Immature natural killer cell (primary cell): ENCODE data around the gene ARHGAP26. TPM values are rescaled to one million over a fixed set of nuclear protein-coding genes. Genes with fewer than 3 reads are reported as not detected.

Source experiments
- DNase-seq, 3 donors: peaks; one replicate each; pipeline ENCODE4 v3.0.0; 2022; ENCODE audit warnings: mixed read lengths in 1 of 3
- H3K27ac Mint-ChIP-seq, 6 donors: one replicate each; pipeline ENCODE4 v1.8.0; 2020; ENCODE audit warnings: mixed read lengths in 6 of 6, mild to moderate bottlenecking in 5 of 6, inconsistent platforms in 4 of 6, moderate library complexity in 3 of 6
- H3K27me3 Mint-ChIP-seq, 3 donors: one replicate each; pipeline ENCODE4 v1.8.0; 2020 to 2021; ENCODE audit warnings: low read depth in 3 of 3, mild to moderate bottlenecking in 3 of 3, mixed read lengths in 3 of 3, moderate library complexity in 3 of 3, inconsistent platforms in 1 of 3
- H3K36me3 Mint-ChIP-seq, 3 donors: one replicate each; pipeline ENCODE4 v1.8.0; 2020; ENCODE audit warnings: mixed read lengths in 3 of 3, inconsistent platforms in 2 of 3, mild to moderate bottlenecking in 2 of 3
- H3K4me1 Mint-ChIP-seq, 2 donors: one replicate each; pipeline ENCODE4 v1.8.0; 2020; ENCODE audit warnings: inconsistent platforms in 2 of 2, mild to moderate bottlenecking in 2 of 2, mixed read lengths in 2 of 2, moderate library complexity in 1 of 2
- H3K4me3 Mint-ChIP-seq, 5 donors: one replicate each; pipeline ENCODE4 v1.8.0; 2020; ENCODE audit warnings: mild to moderate bottlenecking in 5 of 5, mixed read lengths in 5 of 5, inconsistent platforms in 3 of 5, moderate library complexity in 3 of 5
- H3K9me3 Mint-ChIP-seq, 6 donors: one replicate each; pipeline ENCODE4 v1.8.0; 2020; ENCODE audit warnings: mild to moderate bottlenecking in 6 of 6, mixed read lengths in 6 of 6, inconsistent platforms in 4 of 6, moderate library complexity in 3 of 6
- polyA plus RNA-seq, 3 donors: library from polyadenylated mRNA; unstranded; fragments of 300-500 nt; fragmentation: Illumina TruSeq; gene quantifications; one replicate each; pipeline ENCODE4 v1.2.3, GENCODE V29; 2021

The ARHGAP26 gene
- polyA plus RNA-seq, 3 donors from 2014 or later, result 14.5 to 43.7 (median 17.6) TPM

DNA sequence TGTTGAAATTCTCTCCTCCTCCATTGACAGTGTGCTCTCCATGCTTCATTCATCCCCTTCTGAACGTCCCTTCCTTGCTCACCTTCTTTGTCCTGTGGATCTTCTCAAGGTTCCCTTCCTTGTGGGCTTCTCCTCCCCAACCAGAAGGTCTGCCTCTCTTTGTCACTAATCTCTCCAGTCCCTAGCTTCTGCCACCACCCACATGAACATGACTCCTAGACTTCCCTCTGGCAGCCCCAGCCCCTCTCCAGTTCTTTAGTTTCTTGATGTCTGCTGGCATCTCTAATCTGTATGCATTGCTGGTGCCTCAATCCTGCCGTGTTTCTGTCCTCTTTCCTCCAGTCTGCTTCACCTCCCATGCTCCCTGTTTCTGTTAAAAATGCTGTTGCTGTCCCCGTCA, 79.3 kb downstream of the ARHGAP26 start:
- H3K27ac Mint-ChIP-seq, result peak overlapping the region; percentile 29 to 71 (median 54)
- peaks cover 0 to 4% (median 2%) of the 10 kb centered on the region in 3 donors for H3K27me3 Mint-ChIP-seq
- no peaks in the 10 kb centered on the region for H3K9me3 Mint-ChIP-seq
- DNase-seq, result no peak
- H3K36me3 Mint-ChIP-seq, result no peaks in the 10 kb centered on the region
- peaks cover 94 to 95% of the 10 kb centered on the region in 2 donors for H3K4me1 Mint-ChIP-seq
- peak overlapping the region in 4 of 5 donors; percentile 21 to 48 (median 39) for H3K4me3 Mint-ChIP-seq

DNA sequence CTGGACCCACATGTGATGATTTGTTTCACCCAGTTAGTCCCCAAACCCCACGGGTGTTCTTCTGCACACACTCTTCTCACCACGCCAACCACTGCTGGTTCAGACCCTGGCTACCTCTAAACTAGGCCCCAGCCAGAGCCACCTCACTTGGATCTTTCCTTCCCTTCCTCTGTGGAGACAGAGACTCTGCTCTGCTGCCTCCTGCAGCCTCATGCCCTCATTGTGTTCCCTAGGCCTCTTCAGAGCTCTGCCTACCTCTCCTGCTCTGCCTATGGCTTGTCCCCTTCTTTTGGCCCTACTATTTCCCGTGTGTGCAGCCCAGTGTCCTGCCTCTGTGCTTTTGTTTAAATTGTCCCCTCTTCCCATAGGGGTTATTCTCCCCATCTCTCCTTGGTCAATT, 79.7 kb downstream of the ARHGAP26 start:
- H3K27ac Mint-ChIP-seq, result peak overlapping the region; percentile 29 to 71 (median 54)
- H3K27me3 Mint-ChIP-seq, result peaks cover 0 to 4% (median 2%) of the 10 kb centered on the region in 3 donors
- peak overlapping the region in 4 of 5 donors; percentile 21 to 53 (median 39) for H3K4me3 Mint-ChIP-seq
- no peaks in the 10 kb centered on the region for H3K36me3 Mint-ChIP-seq
- no peak for DNase-seq
- peaks cover 94 to 95% of the 10 kb centered on the region in 2 donors for H3K4me1 Mint-ChIP-seq
- no peaks in the 10 kb centered on the region for H3K9me3 Mint-ChIP-seq

DNA sequence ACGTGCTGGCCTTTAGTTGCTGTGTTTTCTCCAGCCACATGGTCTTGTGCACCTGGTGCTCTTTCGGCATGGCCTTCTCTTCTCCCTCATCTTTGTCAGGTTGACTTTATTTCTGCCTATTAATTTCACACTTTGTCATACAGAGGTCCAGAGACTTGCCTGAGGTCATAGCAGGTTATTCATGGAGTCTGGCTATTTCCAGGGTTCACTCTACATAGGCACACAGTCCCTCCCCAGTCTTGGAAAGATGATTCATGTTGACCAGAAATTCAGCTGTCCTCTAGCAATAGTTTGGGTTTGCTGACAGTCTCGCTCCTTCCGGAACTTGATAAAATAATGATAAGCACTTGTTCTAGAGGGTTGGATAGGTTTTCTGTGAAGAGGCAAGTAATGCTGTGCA, 81.6 kb downstream of the ARHGAP26 start:
- H3K27ac Mint-ChIP-seq, result peak overlapping the region in 1 of 6 donors; percentile 1
- no peaks in the 10 kb centered on the region for H3K36me3 Mint-ChIP-seq
- H3K9me3 Mint-ChIP-seq, result no peaks in the 10 kb centered on the region
- DNase-seq, result no peak
- peaks cover 0 to 1% (median 0%) of the 10 kb centered on the region in 3 donors for H3K27me3 Mint-ChIP-seq
- peak overlapping the region in 1 of 5 donors; percentile 18 for H3K4me3 Mint-ChIP-seq
- H3K4me1 Mint-ChIP-seq, result peaks cover 94% of the 10 kb centered on the region in 2 donors

DNA sequence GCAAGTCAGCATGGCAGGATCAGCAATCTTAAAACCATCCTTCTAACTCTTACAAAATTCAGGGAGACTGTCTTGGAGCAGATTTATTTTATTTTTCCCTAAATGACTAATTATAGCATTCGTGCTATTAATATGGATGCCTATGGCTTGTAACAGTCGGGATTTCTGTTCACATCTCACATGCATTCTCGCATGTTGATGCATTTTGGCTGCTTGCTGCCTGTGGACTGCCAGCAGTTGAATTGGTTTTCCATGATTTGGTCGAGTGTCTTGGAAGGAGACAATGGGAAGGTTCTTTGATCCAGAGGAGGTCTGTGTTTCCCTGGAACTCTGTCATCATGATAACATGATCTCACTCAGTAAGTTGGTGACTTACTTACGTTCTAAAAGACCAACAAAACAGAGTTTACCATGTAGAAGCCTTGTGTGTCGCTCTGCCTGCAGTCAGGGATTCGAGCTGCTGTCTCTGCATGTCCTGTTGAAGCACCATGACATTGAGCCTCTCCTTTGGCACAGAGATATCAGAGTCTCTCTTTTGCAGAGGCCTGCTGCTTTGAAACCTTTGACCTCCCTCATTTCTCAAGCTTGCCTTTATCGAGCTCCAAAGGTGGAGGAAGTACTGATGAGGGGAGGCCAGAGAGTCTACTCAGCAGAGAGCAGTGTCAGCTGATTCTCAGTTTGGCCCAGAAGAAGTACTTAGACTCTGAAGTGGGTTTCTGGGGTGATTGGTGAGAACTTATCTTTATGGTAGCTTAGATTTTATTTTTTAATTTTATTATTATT, 82.4 kb downstream of the ARHGAP26 start:
- H3K4me3 Mint-ChIP-seq, result peak overlapping the region in 1 of 5 donors; percentile 27
- H3K4me1 Mint-ChIP-seq, result peaks cover 94% of the 10 kb centered on the region in 2 donors
- no peak for DNase-seq
- peaks cover 0 to 3% (median 0%) of the 10 kb centered on the region in 3 donors for H3K27me3 Mint-ChIP-seq
- no peaks in the 10 kb centered on the region for H3K9me3 Mint-ChIP-seq
- H3K27ac Mint-ChIP-seq, result peak overlapping the region in 1 of 6 donors; percentile 61
- H3K36me3 Mint-ChIP-seq, result no peaks in the 10 kb centered on the region

DNA sequence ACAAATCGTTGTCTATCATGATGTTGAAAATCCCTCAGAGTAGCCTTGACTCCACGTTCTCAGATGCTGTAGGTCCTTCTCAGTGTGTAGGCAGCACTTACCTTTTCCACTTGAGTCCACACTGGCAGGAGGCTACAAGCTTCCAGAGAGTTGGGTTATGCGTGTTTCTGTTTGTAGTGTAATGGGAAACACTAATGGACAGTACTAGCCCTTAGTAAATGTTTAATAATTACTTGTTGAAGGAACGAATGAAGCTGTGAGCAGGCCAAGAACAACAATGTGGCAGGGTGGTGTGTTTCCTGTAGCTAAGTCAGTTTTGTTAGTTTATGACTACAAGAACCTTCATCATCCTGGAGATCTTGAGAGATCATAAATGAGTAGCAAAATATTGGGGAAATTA, 83.5 kb downstream of the ARHGAP26 start:
- peaks cover 0 to 3% (median 0%) of the 10 kb centered on the region in 3 donors for H3K27me3 Mint-ChIP-seq
- no peaks in the 10 kb centered on the region for H3K9me3 Mint-ChIP-seq
- peak overlapping the region in 1 of 5 donors; percentile 37 for H3K4me3 Mint-ChIP-seq
- no peak for DNase-seq
- H3K27ac Mint-ChIP-seq, result no peak overlapping the region
- no peaks in the 10 kb centered on the region for H3K36me3 Mint-ChIP-seq
- peaks cover 94% of the 10 kb centered on the region in 2 donors for H3K4me1 Mint-ChIP-seq

DNA sequence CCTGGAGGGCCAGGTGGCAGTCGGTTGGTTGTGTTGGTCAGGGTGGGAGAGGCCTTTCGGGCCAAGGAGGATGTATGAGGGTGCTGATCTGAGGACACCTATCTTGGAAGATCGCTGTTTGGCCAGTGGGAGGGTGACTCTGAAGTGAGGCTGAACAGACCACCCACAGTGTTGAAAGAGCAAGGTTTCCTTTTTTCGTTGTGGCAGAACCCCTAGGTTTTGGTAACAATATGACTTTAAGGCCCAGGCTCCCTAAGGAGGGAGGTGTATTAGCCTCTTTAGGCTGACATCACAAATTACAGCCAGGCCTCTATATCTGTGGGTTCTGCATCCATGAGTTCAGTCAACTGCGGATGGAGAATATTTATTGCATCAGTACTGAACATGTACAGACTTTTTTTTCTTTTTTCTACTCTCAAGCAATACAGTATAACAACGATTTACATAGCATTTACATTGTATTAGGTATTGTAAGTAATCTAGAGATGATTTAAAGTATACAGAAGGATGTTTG, 86.1 kb downstream of the ARHGAP26 start:
- no peak for DNase-seq
- peaks cover 0 to 3% (median 2%) of the 10 kb centered on the region in 3 donors for H3K27me3 Mint-ChIP-seq
- H3K9me3 Mint-ChIP-seq, result no peaks in the 10 kb centered on the region
- H3K4me3 Mint-ChIP-seq, result peak overlapping the region in 2 of 5 donors; percentile 1 to 38
- H3K4me1 Mint-ChIP-seq, result peaks cover 93 to 98% of the 10 kb centered on the region in 2 donors
- H3K36me3 Mint-ChIP-seq, result no peaks in the 10 kb centered on the region
- peak overlapping the region in 1 of 6 donors; percentile 24 for H3K27ac Mint-ChIP-seq

DNA sequence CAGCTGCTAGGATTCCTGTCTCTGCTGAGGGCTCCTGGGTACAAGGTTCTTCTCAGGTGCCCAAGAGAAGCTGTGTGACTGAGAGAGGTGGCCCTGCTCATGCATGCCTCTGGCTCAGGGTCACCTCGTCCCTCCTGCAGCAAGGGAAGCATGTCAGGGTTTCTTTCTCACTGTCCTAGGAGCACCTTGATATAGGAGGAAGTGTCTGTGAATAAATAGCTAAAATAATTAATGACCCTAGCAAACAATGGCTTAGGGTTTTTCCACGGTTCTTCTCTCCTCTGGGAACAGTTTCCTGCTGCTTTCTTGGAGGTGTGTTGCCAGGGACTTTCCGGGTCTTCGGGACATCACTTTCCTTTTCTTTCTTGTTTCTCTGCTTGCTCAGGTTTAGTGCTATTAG, 87.2 kb downstream of the ARHGAP26 start:
- DNase-seq, result no peak
- no peaks in the 10 kb centered on the region for H3K9me3 Mint-ChIP-seq
- no peak overlapping the region for H3K4me3 Mint-ChIP-seq
- peaks cover 0 to 3% (median 2%) of the 10 kb centered on the region in 3 donors for H3K27me3 Mint-ChIP-seq
- H3K4me1 Mint-ChIP-seq, result peaks cover 93 to 98% of the 10 kb centered on the region in 2 donors
- no peaks in the 10 kb centered on the region for H3K36me3 Mint-ChIP-seq
- H3K27ac Mint-ChIP-seq, result peak overlapping the region in 2 of 6 donors; percentile 20 to 67

DNA sequence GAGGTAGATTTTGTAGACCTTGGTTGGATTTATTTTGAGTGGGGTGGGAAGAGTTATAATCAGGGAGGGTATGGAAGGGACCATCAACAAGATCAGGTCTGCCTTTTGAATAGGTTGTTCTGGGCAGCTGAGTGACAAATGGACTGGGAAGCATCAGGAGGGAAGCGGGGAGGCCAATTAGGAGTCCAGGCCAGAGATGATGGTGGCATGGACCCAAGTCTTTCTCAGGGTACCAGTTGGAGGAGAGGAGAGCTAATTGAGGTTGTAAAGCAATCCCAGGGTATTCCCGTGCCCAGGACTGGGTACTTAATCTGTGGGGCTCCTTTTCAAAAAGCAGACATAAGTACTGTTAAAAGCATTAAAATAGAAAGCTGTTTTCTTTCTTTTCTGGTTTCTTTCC, 88.9 kb downstream of the ARHGAP26 start:
- peaks cover 0 to 3% (median 2%) of the 10 kb centered on the region in 3 donors for H3K27me3 Mint-ChIP-seq
- DNase-seq, result no peak
- H3K4me1 Mint-ChIP-seq, result peaks cover 91 to 98% of the 10 kb centered on the region in 2 donors
- no peaks in the 10 kb centered on the region for H3K9me3 Mint-ChIP-seq
- no peak overlapping the region for H3K4me3 Mint-ChIP-seq
- no peaks in the 10 kb centered on the region for H3K36me3 Mint-ChIP-seq
- peak overlapping the region in 1 of 6 donors; percentile 5 for H3K27ac Mint-ChIP-seq

DNA sequence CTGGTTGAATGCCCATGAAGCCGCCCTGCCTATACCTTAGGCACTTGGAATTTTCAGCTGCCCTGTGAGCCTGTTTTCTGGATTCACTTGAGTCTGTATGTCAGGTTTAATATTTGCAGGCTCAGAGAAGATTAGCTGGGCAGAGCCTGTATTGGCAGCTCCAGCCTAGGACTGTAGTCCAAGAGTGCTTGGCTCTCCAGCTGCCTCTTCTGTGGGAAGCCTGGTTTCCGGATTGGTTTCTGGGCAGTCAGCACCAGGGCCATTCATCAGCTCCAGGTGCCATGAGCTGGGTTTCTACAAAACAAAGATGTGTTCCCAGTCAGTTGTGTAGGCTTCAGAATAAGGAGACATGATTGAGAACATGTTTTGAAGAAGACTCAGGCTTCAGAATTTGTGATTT, 90.1 kb downstream of the ARHGAP26 start:
- peak overlapping the region in 1 of 5 donors; percentile 4 for H3K4me3 Mint-ChIP-seq
- no peaks in the 10 kb centered on the region for H3K36me3 Mint-ChIP-seq
- H3K27me3 Mint-ChIP-seq, result peaks cover 0 to 2% (median 1%) of the 10 kb centered on the region in 3 donors
- H3K9me3 Mint-ChIP-seq, result no peaks in the 10 kb centered on the region
- H3K4me1 Mint-ChIP-seq, result peaks cover 89 to 98% of the 10 kb centered on the region in 2 donors
- DNase-seq, result no peak
- H3K27ac Mint-ChIP-seq, result peak overlapping the region in 2 of 6 donors; percentile 25 to 53

DNA sequence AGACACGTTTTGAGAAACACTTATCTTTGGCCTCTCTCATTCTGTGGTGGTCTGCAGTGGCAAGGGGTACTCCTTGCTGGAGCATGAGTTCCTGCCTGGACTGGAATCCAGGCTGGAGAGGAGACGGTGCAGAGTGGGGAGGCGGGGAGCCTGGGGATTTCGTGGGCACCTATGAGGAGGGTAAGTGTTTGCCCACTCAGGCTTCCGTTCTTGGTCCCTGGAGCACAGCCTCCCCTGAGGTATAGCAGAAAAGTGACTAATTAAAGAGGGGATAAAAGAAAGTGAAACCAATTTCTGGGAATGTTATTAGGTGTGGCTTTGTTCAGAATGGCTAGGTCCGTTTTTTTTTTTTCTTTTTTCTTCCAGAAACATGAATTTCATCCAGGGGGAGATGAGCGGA, 90.8 kb downstream of the ARHGAP26 start:
- Mint-ChIP-seq H3K4me1 (peaks cover 89 to 98% of the 10 kb centered on the region in 2 donors), H3K27ac (peak overlapping the region in 5 of 6 donors; percentile 7 to 55 (median 25)), H3K4me3 (no peak overlapping the region), H3K36me3 (no peaks in the 10 kb centered on the region), H3K27me3 (peaks cover 0 to 2% (median 1%) of the 10 kb centered on the region in 3 donors), H3K9me3 (no peaks in the 10 kb centered on the region)
- no peak for DNase-seq

DNA sequence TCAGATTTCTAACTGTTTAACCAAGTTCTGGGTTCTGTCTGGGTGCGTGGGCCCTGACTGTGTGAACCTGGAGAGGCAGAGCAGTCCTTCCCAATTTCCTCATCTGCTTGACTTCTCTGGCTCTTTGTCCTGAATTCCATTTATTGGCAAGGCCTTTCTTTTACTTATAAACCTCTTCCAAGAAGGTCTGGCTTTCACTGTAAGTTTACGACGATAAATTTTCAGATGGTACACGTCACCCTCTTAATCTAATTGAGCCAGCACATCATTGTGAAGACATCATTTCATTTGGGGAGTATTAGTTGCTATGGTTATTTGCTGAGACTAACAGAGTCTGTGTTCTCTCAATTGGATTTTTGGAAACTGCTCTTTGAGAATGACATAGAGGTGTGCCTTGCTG, 92.4 kb downstream of the ARHGAP26 start:
- peak overlapping the region in 2 of 6 donors; percentile 5 for H3K27ac Mint-ChIP-seq
- peaks cover 85 to 99% of the 10 kb centered on the region in 2 donors for H3K4me1 Mint-ChIP-seq
- no peak for DNase-seq
- H3K27me3 Mint-ChIP-seq, result peaks cover 0 to 4% (median 2%) of the 10 kb centered on the region in 3 donors
- H3K4me3 Mint-ChIP-seq, result no peak overlapping the region
- H3K9me3 Mint-ChIP-seq, result no peaks in the 10 kb centered on the region
- no peaks in the 10 kb centered on the region for H3K36me3 Mint-ChIP-seq

DNA sequence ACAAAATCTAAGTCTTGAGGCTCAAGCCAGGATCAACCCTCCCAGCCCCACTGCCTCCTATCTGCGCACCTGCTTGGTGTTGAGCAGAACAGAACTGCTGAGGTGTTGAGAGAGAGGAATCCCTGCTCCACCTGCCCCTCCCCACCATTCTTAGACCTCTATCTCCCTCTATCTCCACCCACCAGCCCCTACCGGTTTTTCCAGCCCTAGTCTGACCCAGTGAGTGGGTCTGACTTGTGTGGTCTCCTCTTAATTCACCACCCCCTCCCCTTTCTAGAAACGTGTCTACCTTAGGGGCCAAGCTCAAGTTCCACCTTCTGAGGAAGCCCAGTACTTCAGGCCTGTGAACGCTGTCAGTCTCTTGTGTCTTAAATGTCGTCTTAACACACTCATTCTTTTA, 93.7 kb downstream of the ARHGAP26 start:
- DNase-seq, result no peak
- Mint-ChIP-seq H3K27me3 (peaks cover 1 to 5% (median 4%) of the 10 kb centered on the region in 3 donors), H3K36me3 (no peaks in the 10 kb centered on the region), H3K4me3 (no peak overlapping the region), H3K4me1 (peaks cover 85 to 99% of the 10 kb centered on the region in 2 donors), H3K27ac (peak overlapping the region in 3 of 6 donors; percentile 41 to 74 (median 69)), H3K9me3 (no peaks in the 10 kb centered on the region)

DNA sequence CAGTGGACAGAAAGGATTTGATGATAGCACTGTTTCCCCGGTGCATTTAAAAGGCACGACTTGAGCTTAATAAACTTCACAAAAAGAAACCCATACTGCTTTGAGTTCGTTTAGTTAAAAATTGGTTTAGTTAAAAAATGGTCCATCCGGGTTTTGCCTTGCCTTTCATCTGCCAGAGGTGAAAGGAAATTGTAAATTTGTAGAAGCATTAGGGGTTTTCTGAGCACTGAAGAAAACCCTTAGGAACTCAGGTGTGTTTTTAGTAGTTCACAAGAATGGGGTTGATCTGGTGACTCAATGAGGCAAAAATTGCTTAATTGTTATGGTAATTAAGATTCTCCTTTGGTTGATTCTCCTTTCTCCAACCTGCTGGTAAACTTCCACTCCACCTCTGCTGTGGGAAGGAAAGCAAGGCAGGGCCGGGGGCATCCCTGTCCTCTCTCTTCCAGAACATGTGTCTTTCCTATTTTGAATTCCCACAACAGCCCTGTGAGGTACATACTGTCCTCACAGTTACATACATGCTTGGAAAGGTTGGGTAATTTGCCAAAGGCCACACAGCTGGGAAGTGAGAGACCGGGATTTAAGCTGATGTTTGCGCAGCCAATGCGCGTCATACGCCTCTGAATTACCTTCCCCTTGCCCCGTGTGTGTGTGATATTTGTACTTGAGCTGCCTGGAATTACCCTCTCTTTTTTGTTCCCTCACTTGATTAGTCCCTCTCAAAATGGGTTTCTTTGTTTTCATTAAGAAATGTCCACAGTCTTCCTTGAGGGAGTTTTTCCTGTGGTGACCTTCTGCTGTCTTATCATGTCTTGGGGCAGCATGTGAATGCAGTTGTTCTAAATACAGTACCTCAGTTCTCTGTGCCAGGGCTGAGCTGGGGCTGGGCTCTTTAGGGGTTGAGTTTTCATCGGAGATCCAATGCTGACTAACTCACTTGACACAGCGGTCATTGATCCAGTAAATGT, 94.4 kb downstream of the ARHGAP26 start:
- no peak overlapping the region for H3K4me3 Mint-ChIP-seq
- peaks cover 0 to 5% (median 4%) of the 10 kb centered on the region in 3 donors for H3K27me3 Mint-ChIP-seq
- no peak for DNase-seq
- no peaks in the 10 kb centered on the region for H3K9me3 Mint-ChIP-seq
- peaks cover 85 to 95% of the 10 kb centered on the region in 2 donors for H3K4me1 Mint-ChIP-seq
- peak overlapping the region in 4 of 6 donors; percentile 41 to 85 (median 72) for H3K27ac Mint-ChIP-seq
- H3K36me3 Mint-ChIP-seq, result no peaks in the 10 kb centered on the region
